K562 (cell line): ENCODE data around the gene ZMIZ1. TPM values are rescaled to one million over a fixed set of nuclear protein-coding genes. Genes with fewer than 3 reads are reported as not detected.

Source experiments
- ARHGAP35 ChIP-seq: fragments of 450-650 bp; IDR thresholded peaks from 2 replicates; pipeline ENCODE4 v1.6.1; 2018; ENCODE audit not compliant: partially characterized antibody
- BCOR ChIP-seq: fragments of 450-650 bp; IDR thresholded peaks from 2 replicates; pipeline ENCODE4 v1.6.1; 2016
- CBX1 ChIP-seq: sonication (generic); IDR thresholded peaks from 2 replicates; pipeline ENCODE4 v1.6.1; 2016; ENCODE audit warnings: antibody characterized with exemption, low read depth, mild to moderate bottlenecking
- CHD4 ChIP-seq: fragments of 200-600 bp; sonication (generic); IDR thresholded peaks from 3 replicates; pipeline ENCODE4 v1.6.1; 2012; ENCODE audit warnings: low read depth, mild to moderate bottlenecking, mixed read lengths, low read length, inconsistent platforms; ENCODE audit not compliant: insufficient read depth, insufficient replicate concordance, poor library complexity, severe bottlenecking
- ELF4 ChIP-seq: fragments of 450-650 bp; formaldehyde crosslinking; IDR thresholded peaks from 2 replicates; pipeline ENCODE4 v1.4.0; 2022; ENCODE audit warnings: missing genetic modification characterization
- HBP1 ChIP-seq: fragments of 450-650 bp; formaldehyde crosslinking; IDR thresholded peaks from 2 replicates; pipeline ENCODE4 v1.4.0; 2022; ENCODE audit warnings: missing genetic modification characterization
- HDAC1 ChIP-seq, 2 experiments: fragments of 450-650 bp; IDR thresholded peaks; 2 replicates each; pipeline ENCODE4 v1.6.1; 2016 to 2017; ENCODE audit warnings: inconsistent platforms in 1 of 2, mild to moderate bottlenecking in 1 of 2, moderate library complexity in 1 of 2
- HLTF ChIP-seq: fragments of 450-650 bp; IDR thresholded peaks from 2 replicates; pipeline ENCODE4 v1.6.1; 2016
- KDM1A ChIP-seq, 2 experiments: fragments of 450-650 bp; IDR thresholded peaks; 2 replicates each; pipeline ENCODE4 v1.6.1; 2016; ENCODE audit warnings: mild to moderate bottlenecking in 2 of 2
- NBN ChIP-seq: fragments of 450-650 bp; IDR thresholded peaks from 2 replicates; pipeline ENCODE4 v1.6.1; 2016; ENCODE audit warnings: low read depth, mild to moderate bottlenecking
- PKNOX1 ChIP-seq: fragments of 450-650 bp; IDR thresholded peaks from 2 replicates; pipeline ENCODE4 v1.6.1; 2016
- SMARCA5 ChIP-seq: fragments of 450-650 bp; IDR thresholded peaks from 2 replicates; pipeline ENCODE4 v1.6.1; 2016
- TCF7 ChIP-seq: sonication (generic); IDR thresholded peaks from 2 replicates; pipeline ENCODE4 v1.6.1; 2016; ENCODE audit warnings: antibody characterized with exemption, borderline replicate concordance
- TRIM25 ChIP-seq: fragments of 450-650 bp; IDR thresholded peaks from 2 replicates; pipeline ENCODE4 v1.7.0; 2016; ENCODE audit warnings: borderline replicate concordance
- ZBTB26 ChIP-seq: fragments of 450-650 bp; formaldehyde crosslinking; IDR thresholded peaks from 2 replicates; pipeline ENCODE4 v1.4.0; 2022; ENCODE audit warnings: missing genetic modification characterization
- ZC3H11A ChIP-seq: IDR thresholded peaks from 2 replicates; pipeline ENCODE4 v1.6.1; 2012; ENCODE audit warnings: low read depth, low read length, improper control_type of control experiment
- ZFP30 ChIP-seq: fragments of 250-450 bp; sonication (Bioruptor Pico); IDR thresholded peaks from 2 replicates; pipeline ENCODE4 v1.8.0; 2022; ENCODE audit warnings: moderate library complexity, mild to moderate bottlenecking, inconsistent platforms, borderline replicate concordance
- ZNF197 ChIP-seq: fragments of 200-800 bp; sonication (Bioruptor generic); IDR thresholded peaks from 2 replicates; pipeline ENCODE4 v1.6.1; 2016; ENCODE audit warnings: low read depth, missing genetic modification characterization, missing compliant biosample characterization
- ZNF436 ChIP-seq: fragments of 250-450, 450-650 bp; sonication (Bioruptor Pico); formaldehyde crosslinking; IDR thresholded peaks from 2 replicates; pipeline ENCODE4 v1.7.0; 2020; ENCODE audit warnings: mild to moderate bottlenecking
- ZNF512 ChIP-seq: IDR thresholded peaks from 2 replicates; pipeline ENCODE4 v1.6.1; 2016; ENCODE audit warnings: missing genetic modification characterization, missing compliant biosample characterization
- polyA plus RNA-seq, 8 experiments: library from polyadenylated mRNA; depleted of rRNA in 4 of 8; stranded (reverse) in 5 of 8; unstranded in 3 of 8; fragments of >200 nt; fragmentation: Nextera tagmentation in 2 of 8; fragmentation: Illumina TruSeq in 1 of 8; extraction: Ambion mirVana in 2 of 8; extraction: Trizol in 1 of 8; gene quantifications; 2 replicates each; pipeline versions ENCODE4 v1.2.1 to v1.2.3, GENCODE V29; 2011 to 2014; ENCODE audit warnings: inconsistent platforms in 1 of 8, missing spikeins in 1 of 8
- total RNA-seq, 7 experiments: library from RNA; depleted of rRNA in 6 of 7; stranded (reverse); fragments of >200 nt in 6 of 7; fragmentation: Illumina TruSeq in 2 of 7; extraction: Trizol in 2 of 7; gene quantifications; 2 replicates each; pipeline versions ENCODE4 v1.2.1 to v1.2.3, GENCODE V29; 2011 to 2021; ENCODE audit warnings: low replicate concordance in 1 of 7

The ZMIZ1 gene
- total and polyA plus RNA-seq, 9 of the 15 experiments (the other 6 are each of a cell fraction or from before 2014, with no cell fraction given), result 1.0 to 37.3 (median 4.3) TPM

- peak in 1 of 2 experiments; percentile 60; a peak in 1 of 4 replicates for TF ChIP-seq HDAC1 (IDR thresholded peaks at IDR 0.05)
- peak; percentile 94 for TF ChIP-seq BCOR
- TF ChIP-seq NBN, result no peak; the same call in 1 of the 2 replicates
- TF ChIP-seq ZNF436, result no peak
- TF ChIP-seq TCF7, result no peak
- no peak for TF ChIP-seq ZFP30 (CRISPR knock-in tag)
- TF ChIP-seq ZNF197, result no peak
- TF ChIP-seq ZBTB26 (CRISPR knock-in tag), result peak; percentile 86
- TF ChIP-seq ARHGAP35, result peak; percentile 51
- TF ChIP-seq HBP1 (CRISPR knock-in tag), result peak; percentile 74; the same call in 1 of the 2 replicates
- no peak for TF ChIP-seq ZC3H11A
- peak; percentile 84 for TF ChIP-seq HLTF
- TF ChIP-seq CHD4, result peak; percentile 66
- TF ChIP-seq TRIM25, result peak; percentile 56; the same call in 1 of the 2 replicates
- TF ChIP-seq ELF4, result peak; percentile 64; the same call in 1 of the 2 replicates
- peak; percentile 90 for TF ChIP-seq SMARCA5
- TF ChIP-seq KDM1A (IDR thresholded peaks at IDR 0.05), result peak; percentile 67 to 78
- TF ChIP-seq PKNOX1, result 0 out of 2 replicates have a peak, but pooled peaks have one; percentile 13
- TF ChIP-seq CBX1, result peak; percentile 54; the same call in 1 of the 2 replicates
- peak; percentile 86 for TF ChIP-seq ZNF512 (tag)
Observed at GRCh38 chr10:79144351-79145173, 75.8 kb downstream of the ZMIZ1 start (continued).
